Measurements from ENCODE around the gene COX4I2.
A peak's percentile ranks its signal among the peaks of the same experiment; 100 is the strongest.

DNA sequence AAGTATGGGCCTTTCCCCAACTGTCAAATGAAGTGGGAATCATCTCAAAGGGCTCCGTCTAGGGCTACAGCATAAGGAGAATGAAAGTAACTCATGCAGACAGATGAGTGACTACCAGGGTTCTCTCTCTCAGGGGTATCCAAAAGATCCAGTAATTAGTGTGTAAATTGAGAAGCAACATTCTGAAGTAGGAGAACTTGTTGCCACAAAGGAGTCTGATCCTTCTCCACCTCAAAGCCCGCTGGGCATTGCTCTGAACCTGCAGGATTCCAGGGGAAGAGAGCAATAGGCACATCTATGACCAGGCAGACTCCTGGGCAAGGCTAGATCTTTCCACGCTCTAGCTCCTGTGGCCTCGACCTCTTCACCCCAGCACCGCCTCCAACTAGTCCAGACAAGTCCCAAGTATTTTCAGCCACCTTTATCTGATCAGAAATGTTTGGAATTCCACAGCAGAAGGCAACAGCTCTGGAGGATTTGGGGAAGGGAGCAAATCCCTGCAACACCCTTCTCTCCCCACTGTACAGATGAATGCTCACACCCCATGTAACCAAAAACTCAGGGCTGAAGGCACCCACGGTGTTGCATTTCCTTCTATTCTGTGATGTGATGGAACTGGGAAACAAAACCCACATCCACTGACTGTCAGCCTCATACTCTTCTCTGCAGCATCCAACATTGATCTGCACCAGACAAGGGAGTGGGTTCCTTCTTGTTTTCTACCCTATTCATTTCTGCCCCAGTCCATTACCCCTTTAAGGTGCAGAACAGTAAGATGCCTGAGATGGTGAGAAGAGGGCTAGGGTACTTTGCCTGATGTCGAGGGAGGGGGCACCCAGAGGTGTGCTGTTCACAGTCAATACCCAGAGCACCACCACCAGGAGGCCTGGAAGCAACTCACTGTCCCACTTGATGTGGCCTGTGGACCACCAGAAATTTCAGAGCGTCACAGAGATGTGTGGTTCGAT, 41.0 kb downstream of the COX4I2 start:
- TF ChIP-seq CTCF (IDR thresholded peaks at IDR 0.05; ENCODE audit: borderline replicate concordance, extremely low read depth, low read length, poor library complexity, severe bottlenecking), result peak; percentile 43
- no peak for TF ChIP-seq EZH2 (IDR thresholded peaks at IDR 0.05; ENCODE audit: borderline replicate concordance, low read depth, low read length, severe bottlenecking)

All from DND-41 (cell line).